CD4-positive, alpha-beta T cell (primary cell): ENCODE measurements around the gene ZNF584. TPM values are rescaled to one million over a fixed set of nuclear protein-coding genes. Genes with fewer than 3 reads are reported as not detected.

Source experiments
- ATAC-seq: fragments of 200-7000 bp; cut with Tn5 transposase; one replicate; pipeline ENCODE4 v1.10.0; 2022; ENCODE audit warnings: mild to moderate bottlenecking; ENCODE audit not compliant: poor library complexity
- CTCF ChIA-PET: fragments of 350-600 bp; sonication (Branson Sonifier 250); formaldehyde crosslinking; loops from one replicate; lab custom pipeline; 2021; ENCODE audit warnings: antibody characterized with exemption, inconsistent platforms; lab: Charles Lee
- POLR2A ChIA-PET: fragments of 350-600 bp; sonication (Branson Sonifier 250); formaldehyde crosslinking; loops from one replicate; lab custom pipeline; 2021; ENCODE audit warnings: antibody characterized with exemption, inconsistent platforms; lab: Charles Lee
- DNase-seq, 14 experiments: peaks; one replicate each; pipeline ENCODE4 v3.0.0-alpha.2; 2013 to 2020; ENCODE audit warnings: mixed read lengths in 2 of 14
- H3K27ac ChIP-seq, 2 donors: one replicate each; pipeline versions ENCODE4 v1.5.1 to v1.7.0; 2013; ENCODE audit warnings: low read length in 2 of 2, low read depth in 1 of 2, mild to moderate bottlenecking in 1 of 2
- H3K27me3 ChIP-seq, 2 experiments: 1 replicate in 1 of 2; 2 replicates in 1 of 2; pipeline versions ENCODE4 v1.6.1 to v1.7.0; 2013; ENCODE audit warnings: low read length in 2 of 2, control low read depth in 1 of 2, mild to moderate bottlenecking in 1 of 2, moderate library complexity in 1 of 2; ENCODE audit not compliant: insufficient read depth in 2 of 2, control insufficient read depth in 1 of 2
- H3K36me3 ChIP-seq: one replicate; pipeline ENCODE4 v1.6.1; 2013; ENCODE audit warnings: low read length, control low read depth; ENCODE audit not compliant: insufficient read depth
- H3K4me1 ChIP-seq: one replicate; pipeline ENCODE4 v1.6.1; 2013; ENCODE audit warnings: low read length, control low read depth; ENCODE audit not compliant: insufficient read depth
- H3K4me3 ChIP-seq: one replicate; pipeline ENCODE4 v1.5.1; 2013; ENCODE audit warnings: mild to moderate bottlenecking, low read length, moderate library complexity
- H3K9me3 ChIP-seq, 2 experiments: 1 replicate in 1 of 2; 2 replicates in 1 of 2; pipeline versions ENCODE4 v1.6.1 to v1.7.0; 2013; ENCODE audit warnings: low read length in 2 of 2, mild to moderate bottlenecking in 2 of 2, control low read depth in 1 of 2, moderate library complexity in 1 of 2; ENCODE audit not compliant: control insufficient read depth in 1 of 2, insufficient read depth in 1 of 2
- H3K27ac Mint-ChIP-seq: one replicate; pipeline ENCODE4 v1.8.0; 2020; ENCODE audit warnings: mixed read lengths
- H3K27me3 Mint-ChIP-seq: one replicate; pipeline ENCODE4 v1.8.0; 2021; ENCODE audit warnings: mixed read lengths
- H3K36me3 Mint-ChIP-seq: one replicate; pipeline ENCODE4 v1.8.0; 2021; ENCODE audit warnings: low read depth, mixed read lengths
- H3K4me1 Mint-ChIP-seq: one replicate; pipeline ENCODE4 v1.8.0; 2021; ENCODE audit warnings: low read depth, mixed read lengths
- H3K4me3 Mint-ChIP-seq: one replicate; pipeline ENCODE4 v1.8.0; 2020; ENCODE audit warnings: mild to moderate bottlenecking, mixed read lengths
- H3K9me3 Mint-ChIP-seq: one replicate; pipeline ENCODE4 v1.8.0; 2020; ENCODE audit warnings: mixed read lengths
- intact Hi-C, 2 experiments: fragments of 100-400 bp; cut with DNase I in 1 of 2; cut with micrococcal nuclease in 1 of 2; formaldehyde crosslinking; loops; one replicate each; pipeline versions ENCODE4 v1.15.1 to v1.9.0; 2023 to 2025; cut with DNase I, micrococcal nuclease
- total RNA-seq, 174 experiments: library from RNA in 2 of 174; stranded (reverse) in 2 of 174; gene quantifications; one replicate each; pipeline ENCODE4 v1.2.3 and lab custom pipeline; 2021 to 2026
- TF ChIP-seq, protein P1 (sequence below): fragments of 200-600 bp; IDR thresholded peaks from one replicate; pipeline ENCODE4 v1.8.0; 2022; ENCODE audit warnings: antibody characterized with exemption, mild to moderate bottlenecking

ZNF584 gene
- total RNA-seq, 2 experiments from 2014 or later = 1.7 to 1.8 TPM

DNA sequence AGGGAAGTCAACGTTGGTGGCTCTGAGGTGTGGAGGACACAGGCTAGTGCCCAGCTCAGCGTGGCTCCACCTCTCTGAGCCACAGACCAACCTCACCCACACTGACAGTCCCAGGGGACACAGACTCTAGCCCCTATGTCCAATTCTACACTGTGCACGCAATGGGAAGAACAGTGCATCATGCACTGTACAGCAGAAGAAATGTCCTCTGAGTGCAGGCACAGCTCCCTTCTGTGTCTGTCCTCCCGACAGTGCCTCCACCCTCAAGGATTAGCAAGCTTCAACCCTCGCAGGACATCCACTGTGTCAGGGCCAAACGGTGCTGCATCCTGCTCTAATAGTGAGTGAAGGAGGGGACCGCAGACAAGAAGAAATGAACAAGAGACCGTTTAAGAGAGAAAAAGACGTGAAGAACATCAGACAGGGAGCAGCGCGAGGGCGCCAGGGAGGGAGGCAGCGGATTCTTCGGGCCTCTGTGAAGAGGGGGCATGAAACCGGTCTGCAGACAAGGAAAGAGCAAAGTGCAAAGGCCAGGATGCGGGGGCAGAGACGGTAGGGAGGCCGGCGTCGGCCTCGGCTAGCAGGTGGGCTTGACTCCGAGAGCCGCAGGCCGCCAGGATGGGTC is 28.3 kb upstream of the ZNF584 start:
- intact Hi-C loops = loop anchor here (1.0 to 2.0 kb wide), 4 partner anchors 17 to 97 kb away; partner anchors contain the start of genes ERVK3-1 (in 1 of the 2) and ZNF446 (in 1 of the 2)
- H3K36me3 Mint-ChIP-seq = peaks cover 10% of the 10 kb centered on the region
- Histone ChIP-seq H3K36me3 (no peaks in the 10 kb centered on the region), H3K4me3 (peak overlapping the region; percentile 82), H3K27me3 (no peaks in the 10 kb centered on the region), H3K4me1 (peaks cover 36% of the 10 kb centered on the region), H3K27ac (peak overlapping the region; percentile 81 to 92), H3K9me3 (no peaks in the 10 kb centered on the region)
- H3K4me3 Mint-ChIP-seq = peak overlapping the region; percentile 92
- POLR2A ChIA-PET = interaction anchor here (0.9 to 1.0 kb wide), 2 partner anchors 17 to 32 kb away, joined by 3 to 4 read pairs; partner anchors contain the start of gene ZNF497
- H3K4me1 Mint-ChIP-seq = peaks cover 27% of the 10 kb centered on the region
- DNase-seq (no peak), ATAC-seq (no peak)
- no peaks in the 10 kb centered on the region for H3K27me3 Mint-ChIP-seq
- TF ChIP-seq, protein P1, sequence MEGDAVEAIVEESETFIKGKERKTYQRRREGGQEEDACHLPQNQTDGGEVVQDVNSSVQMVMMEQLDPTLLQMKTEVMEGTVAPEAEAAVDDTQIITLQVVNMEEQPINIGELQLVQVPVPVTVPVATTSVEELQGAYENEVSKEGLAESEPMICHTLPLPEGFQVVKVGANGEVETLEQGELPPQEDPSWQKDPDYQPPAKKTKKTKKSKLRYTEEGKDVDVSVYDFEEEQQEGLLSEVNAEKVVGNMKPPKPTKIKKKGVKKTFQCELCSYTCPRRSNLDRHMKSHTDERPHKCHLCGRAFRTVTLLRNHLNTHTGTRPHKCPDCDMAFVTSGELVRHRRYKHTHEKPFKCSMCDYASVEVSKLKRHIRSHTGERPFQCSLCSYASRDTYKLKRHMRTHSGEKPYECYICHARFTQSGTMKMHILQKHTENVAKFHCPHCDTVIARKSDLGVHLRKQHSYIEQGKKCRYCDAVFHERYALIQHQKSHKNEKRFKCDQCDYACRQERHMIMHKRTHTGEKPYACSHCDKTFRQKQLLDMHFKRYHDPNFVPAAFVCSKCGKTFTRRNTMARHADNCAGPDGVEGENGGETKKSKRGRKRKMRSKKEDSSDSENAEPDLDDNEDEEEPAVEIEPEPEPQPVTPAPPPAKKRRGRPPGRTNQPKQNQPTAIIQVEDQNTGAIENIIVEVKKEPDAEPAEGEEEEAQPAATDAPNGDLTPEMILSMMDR = no peak
- peak overlapping the region; percentile 86 for H3K27ac Mint-ChIP-seq
- CTCF ChIA-PET = no interaction called here
- H3K9me3 Mint-ChIP-seq = no peaks in the 10 kb centered on the region

DNA sequence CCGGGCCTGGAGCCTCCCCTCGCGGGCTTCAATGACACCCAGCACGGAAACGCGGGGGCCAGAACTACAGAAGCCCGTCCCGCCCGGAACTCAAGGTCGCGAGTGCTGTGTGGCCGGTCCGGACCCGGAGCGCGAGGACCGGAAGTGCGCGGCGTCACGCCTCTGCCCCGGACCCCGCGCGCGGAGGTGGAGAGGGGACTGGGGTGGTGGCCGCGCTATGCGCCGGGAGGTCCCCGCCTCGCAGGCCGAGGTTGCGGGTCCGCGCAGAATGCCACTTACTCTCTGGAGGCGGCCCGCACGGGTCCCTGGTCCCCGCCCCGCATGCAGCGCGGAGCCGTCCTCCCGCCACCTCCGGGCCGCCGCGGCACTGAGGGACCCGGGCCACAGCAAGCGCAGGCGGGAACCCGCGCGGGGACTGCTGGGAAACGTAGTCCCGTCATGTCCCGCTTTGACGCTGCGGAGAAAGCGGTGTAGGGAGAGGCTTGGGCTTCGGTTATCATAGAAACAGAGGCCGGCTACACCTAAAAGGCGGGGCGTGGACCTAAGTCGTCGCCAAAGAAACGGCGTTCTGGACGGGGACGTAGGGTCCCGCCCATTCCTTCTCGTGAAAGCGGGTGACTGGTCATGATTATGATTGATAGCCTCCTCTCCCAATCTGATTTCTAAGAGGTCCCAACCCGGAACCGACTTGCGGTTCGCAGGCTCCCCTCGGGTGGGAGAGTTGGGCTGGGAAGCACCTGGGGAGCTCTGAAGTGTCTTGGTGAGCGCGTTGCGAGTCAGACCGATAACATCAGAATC is 27.6 kb upstream of the ZNF584 start, which contains the start of gene ZNF837:
TSS of gene ZNF837 (minus strand) at position 369 of the 798 bp plus-strand sequence. CDS start 11,698 bp downstream, outside the sequence.
- Mint-ChIP-seq H3K36me3 (peaks cover 10% of the 10 kb centered on the region), H3K4me1 (peaks cover 33% of the 10 kb centered on the region), H3K4me3 (peak within 1 kb of the TSS; percentile 92), H3K27ac (peak within 1 kb of the TSS; percentile 86), H3K27me3 (no peaks in the 10 kb centered on the region), H3K9me3 (no peaks in the 10 kb centered on the region)
- peak; percentile 93 to 100 (median 97) for DNase-seq
- Histone ChIP-seq H3K4me1 (peaks cover 43% of the 10 kb centered on the region), H3K4me3 (peak within 1 kb of the TSS; percentile 82), H3K27ac (peak within 1 kb of the TSS; percentile 81 to 92), H3K36me3 (no peaks in the 10 kb centered on the region), H3K27me3 (no peaks in the 10 kb centered on the region), H3K9me3 (no peaks in the 10 kb centered on the region)
- POLR2A ChIA-PET = interaction anchor here (0.9 to 2.7 kb wide), 5 partner anchors 18 to 174 kb away, joined by 3 to 21 read pairs (median 3); partner anchors contain the start of genes CHMP2A, ZNF132, ZNF497 and ZNF584
- TF ChIP-seq, protein P1 = no peak
- ATAC-seq = peak; percentile 83
- intact Hi-C loops = loop anchor here (1.0 to 2.0 kb wide), 8 partner anchors 18 to 96 kb away; partner anchors contain the start of genes ERVK3-1 (in 1 of the 2), ZNF446 (in 1 of the 2), ZNF497 (in 1 of the 2) and ZNF584 (in 1 of the 2)
- CTCF ChIA-PET = interaction anchor here (1.0 to 1.4 kb wide), 2 partner anchors 133 to 139 kb away, joined by 4 read pairs; partner anchors contain the start of gene ZBTB45
